ENCODE results near the gene POLR1A.

- no peak for TF ChIP-seq CTCF (IDR thresholded peaks at IDR 0.05)
- TF ChIP-seq REST (IDR thresholded peaks at IDR 0.05; ENCODE audit: insufficient read depth in 1 of 2, low read depth in 2 of 2, low read length in 1 of 2), result no peak
Observed at GRCh38 chr2:86015699-86016098, 90.0 kb downstream of the POLR1A start.

Data from Panc1 (cell line).